H9 (cell line): ENCODE data around the gene C12orf75. TPM values are rescaled to one million over a fixed set of nuclear protein-coding genes. Genes with fewer than 3 reads are reported as not detected.

ENCODE experiments used
- DNase-seq: peaks from one replicate; pipeline ENCODE4 v3.0.0-alpha.2; 2017
- H2AFZ ChIP-seq: one replicate; pipeline ENCODE4 v1.6.1; 2013; ENCODE audit warnings: mild to moderate bottlenecking, low read length, control low read depth, moderate library complexity
- H2AK5ac ChIP-seq: 2 replicates; pipeline ENCODE4 v1.6.1; 2013; ENCODE audit warnings: low read length, control low read depth, mixed read lengths; ENCODE audit not compliant: insufficient read length
- H2BK120ac ChIP-seq: one replicate; pipeline ENCODE4 v1.6.1; 2013; ENCODE audit warnings: low read depth, mild to moderate bottlenecking, low read length, control low read depth, inconsistent platforms; ENCODE audit not compliant: poor library complexity, severe bottlenecking
- H2BK12ac ChIP-seq: 2 replicates; pipeline ENCODE4 v1.6.1; 2013; ENCODE audit warnings: low read length, control low read depth, mixed read lengths, low read depth; ENCODE audit not compliant: insufficient read length
- H2BK15ac ChIP-seq: 2 replicates; pipeline ENCODE4 v1.6.1; 2013; ENCODE audit warnings: low read depth, low read length, control low read depth
- H2BK20ac ChIP-seq: one replicate; pipeline ENCODE4 v1.6.1; 2013; ENCODE audit warnings: low read depth, mild to moderate bottlenecking, low read length, control low read depth, inconsistent platforms; ENCODE audit not compliant: poor library complexity, severe bottlenecking
- H2BK5ac ChIP-seq: 2 replicates; pipeline ENCODE4 v1.6.1; 2013; ENCODE audit warnings: low read length, control low read depth, mixed read lengths; ENCODE audit not compliant: insufficient read length
- H3K14ac ChIP-seq: 2 replicates; pipeline ENCODE4 v1.6.1; 2013; ENCODE audit warnings: low read length, control low read depth; ENCODE audit not compliant: insufficient read depth
- H3K18ac ChIP-seq: 2 replicates; pipeline ENCODE4 v1.6.1; 2013; ENCODE audit warnings: low read depth, mild to moderate bottlenecking, mixed read lengths, low read length, control low read depth; ENCODE audit not compliant: insufficient read length
- H3K23ac ChIP-seq: 2 replicates; pipeline ENCODE4 v1.6.1; 2013; ENCODE audit warnings: low read length, control low read depth, mixed read lengths, low read depth; ENCODE audit not compliant: insufficient read length
- H3K23me2 ChIP-seq: 2 replicates; pipeline ENCODE4 v1.6.1; 2013; ENCODE audit warnings: low read depth, mild to moderate bottlenecking, mixed read lengths, low read length, control low read depth; ENCODE audit not compliant: insufficient read length, poor library complexity, severe bottlenecking
- H3K27ac ChIP-seq: 2 replicates; pipeline ENCODE4 v1.5.1; 2013; ENCODE audit warnings: low read length, control low read depth, mixed read lengths, low read depth; ENCODE audit not compliant: insufficient read length
- H3K27me3 ChIP-seq: 2 replicates; pipeline ENCODE4 v1.6.1; 2013; ENCODE audit warnings: low read length, control low read depth, inconsistent platforms; ENCODE audit not compliant: insufficient read depth
- H3K4ac ChIP-seq: 2 replicates; pipeline ENCODE4 v1.6.1; 2013; ENCODE audit warnings: low read depth, mild to moderate bottlenecking, control low read depth, inconsistent platforms, low read length, moderate library complexity
- H3K4me1 ChIP-seq: 2 replicates; pipeline ENCODE4 v1.6.1; 2013; ENCODE audit warnings: low read length, control low read depth, inconsistent platforms; ENCODE audit not compliant: insufficient read depth
- H3K4me2 ChIP-seq: 2 replicates; pipeline ENCODE4 v1.6.1; 2013; ENCODE audit warnings: low read length, control low read depth, mixed read lengths; ENCODE audit not compliant: insufficient read length, insufficient read depth
- H3K56ac ChIP-seq: 2 replicates; pipeline ENCODE4 v1.6.1; 2013; ENCODE audit warnings: low read depth, mild to moderate bottlenecking, mixed read lengths, low read length, control low read depth; ENCODE audit not compliant: insufficient read length
- H3K79me1 ChIP-seq: 2 replicates; pipeline ENCODE4 v1.6.1; 2013; ENCODE audit warnings: low read depth, mild to moderate bottlenecking, moderate library complexity, low read length, control low read depth, inconsistent platforms; ENCODE audit not compliant: insufficient read depth, poor library complexity, severe bottlenecking
- H3K79me2 ChIP-seq: 2 replicates; pipeline ENCODE4 v1.6.1; 2013; ENCODE audit warnings: low read length, control low read depth, inconsistent platforms; ENCODE audit not compliant: insufficient read depth
- H3K9ac ChIP-seq: 2 replicates; pipeline ENCODE4 v1.6.1; 2013; ENCODE audit warnings: low read length, control low read depth, mixed read lengths; ENCODE audit not compliant: insufficient read length; ENCODE audit errors: extremely low read depth
- H3K9me3 ChIP-seq: one replicate; pipeline ENCODE4 v1.6.1; 2013; ENCODE audit warnings: low read depth, low read length, inconsistent platforms; ENCODE audit not compliant: control insufficient read depth
- H3T11ph ChIP-seq: one replicate; pipeline ENCODE4 v1.6.1; 2013; ENCODE audit warnings: mild to moderate bottlenecking, low read length, control low read depth, inconsistent platforms
- H4K20me1 ChIP-seq: one replicate; pipeline ENCODE4 v1.6.1; 2013; ENCODE audit not compliant: control insufficient read depth, insufficient read length, insufficient read depth
- H4K5ac ChIP-seq: 2 replicates; pipeline ENCODE4 v1.6.1; 2013; ENCODE audit warnings: low read depth, mild to moderate bottlenecking, mixed read lengths, low read length, control low read depth; ENCODE audit not compliant: insufficient read length
- H4K8ac ChIP-seq: replicated peaks from 2 replicates; pipeline ENCODE4 v1.6.1; 2013; ENCODE audit warnings: low read length, control low read depth, mixed read lengths, low read depth; ENCODE audit not compliant: insufficient read length
- H4K91ac ChIP-seq: 2 replicates; pipeline ENCODE4 v1.6.1; 2013; ENCODE audit warnings: low read depth, mild to moderate bottlenecking, moderate library complexity, mixed read lengths, low read length, control low read depth; ENCODE audit not compliant: insufficient read length
- H3K27ac Mint-ChIP-seq, 3 experiments: 2 replicates in 2 of 3; 3 replicates in 1 of 3; pipeline ENCODE4 v1.8.0; 2020 to 2021; ENCODE audit warnings: mixed read lengths in 3 of 3, mild to moderate bottlenecking in 1 of 3, moderate library complexity in 1 of 3
- H3K27me3 Mint-ChIP-seq: 2 replicates; pipeline ENCODE4 v1.8.0; 2021; ENCODE audit warnings: low read depth, mild to moderate bottlenecking, moderate library complexity, mixed read lengths
- H3K36me3 Mint-ChIP-seq, 3 experiments: 2 replicates in 2 of 3; 3 replicates in 1 of 3; pipeline ENCODE4 v1.8.0; 2020 to 2021; ENCODE audit warnings: low read depth in 3 of 3, mixed read lengths in 3 of 3; ENCODE audit not compliant: insufficient read depth in 1 of 3
- H3K4me1 Mint-ChIP-seq, 2 experiments: 2 replicates each; pipeline ENCODE4 v1.8.0; 2020; ENCODE audit warnings: mixed read lengths in 2 of 2
- H3K4me3 Mint-ChIP-seq, 2 experiments: 2 replicates in 1 of 2; 3 replicates in 1 of 2; pipeline ENCODE4 v1.8.0; 2020 to 2021; ENCODE audit warnings: mild to moderate bottlenecking in 2 of 2, mixed read lengths in 2 of 2, moderate library complexity in 1 of 2
- H3K9me3 Mint-ChIP-seq, 2 experiments: 2 replicates in 1 of 2; 3 replicates in 1 of 2; pipeline ENCODE4 v1.8.0; 2020; ENCODE audit warnings: mild to moderate bottlenecking in 2 of 2, mixed read lengths in 2 of 2, moderate library complexity in 1 of 2
- CTCF ChIP-seq: fragments of 200-600 bp; sonication (generic); conservative IDR thresholded peaks from 3 replicates; pipeline ENCODE4 v1.8.0; 2021; ENCODE audit warnings: antibody characterized with exemption, mild to moderate bottlenecking
- WGBS: extraction: QIAGEN DNeasy Blood & Tissue Kit; methylation state at CpG from one replicate; pipeline ENCODE4 v1.1.7; 2013; ENCODE audit warnings: missing lambda C conversion rate, low lambda C conversion rate, mixed read lengths; ENCODE audit not compliant: insufficient read length; ENCODE audit errors: extremely low coverage; 5-methylcytosine and 5-hydroxymethylcytosine counted together
- total RNA-seq: library from RNA; stranded (reverse); gene quantifications from 2 replicates; pipeline ENCODE4 v1.2.1, GENCODE V29; 2021

C12orf75 gene
- total RNA-seq, 1 experiment from 2014 or later, result 37.9 TPM

GRCh38 chr12:105384916-105385535 lies 54.5 kb downstream of the C12orf75 start:
- H3K36me3 Mint-ChIP-seq, result no peaks in the 10 kb centered on the region
- no peak overlapping the region for H2AK5ac ChIP-seq
- no peaks in the 10 kb centered on the region for H3K79me1 ChIP-seq
- no peaks in the 10 kb centered on the region for H3K23me2 ChIP-seq
- H2AFZ ChIP-seq, result no peak overlapping the region
- no peaks in the 10 kb centered on the region for H3K9me3 ChIP-seq
- no peak overlapping the region for H4K91ac ChIP-seq
- no peak overlapping the region for H4K5ac ChIP-seq
- H3K14ac ChIP-seq, result no peak overlapping the region
- H3K27me3 ChIP-seq, result no peaks in the 10 kb centered on the region
- no peak overlapping the region for H3K23ac ChIP-seq
- no peak overlapping the region for H2BK20ac ChIP-seq
- H2BK12ac ChIP-seq, result no peak overlapping the region
- no peak overlapping the region for H3K27ac ChIP-seq
- H3K9me3 Mint-ChIP-seq, result no peaks in the 10 kb centered on the region
- H3K27me3 Mint-ChIP-seq, result peaks cover 2% of the 10 kb centered on the region; the same call in 1 of the 2 replicates
- no peak overlapping the region for H3K56ac ChIP-seq
- H3K4me2 ChIP-seq, result no peak overlapping the region
- no peak overlapping the region for H3K18ac ChIP-seq
- H3K79me2 ChIP-seq, result no peaks in the 10 kb centered on the region
- WGBS, result no CpG with 5 or more reads among the region's 6 CpGs
- H3K4me1 Mint-ChIP-seq, result no peaks in the 10 kb centered on the region
- H3K4me3 Mint-ChIP-seq, result no peak overlapping the region
- DNase-seq, result no peak
- no peak overlapping the region for H2BK120ac ChIP-seq
- H3K4me1 ChIP-seq, result peaks cover 2% of the 10 kb centered on the region; the same call in 1 of the 2 replicates
- no peak overlapping the region for H3T11ph ChIP-seq
- H3K4ac ChIP-seq, result no peak overlapping the region
- H3K27ac Mint-ChIP-seq, result no peak overlapping the region
- TF ChIP-seq CTCF, result no peak
- H2BK15ac ChIP-seq, result no peak overlapping the region
- H2BK5ac ChIP-seq, result no peak overlapping the region
- no peak overlapping the region for H3K9ac ChIP-seq
- H4K8ac ChIP-seq, result no peak overlapping the region
- no peaks in the 10 kb centered on the region for H4K20me1 ChIP-seq
